Posterior vena cava (tissue), 2 donors: ENCODE measurements around the gene CRAT. TPM values are rescaled to one million over a fixed set of nuclear protein-coding genes. Genes with fewer than 3 reads are reported as not detected.

Experiments used
- total RNA-seq, 2 donors: library from RNA; stranded (reverse); fragmentation: NEBNext Ultra II Directional; extraction: Animal tissue kit (Norgen Biotek cat#: 25700); gene quantifications; one replicate each; pipeline ENCODE4 v1.2.1, GENCODE V29; 2021
- donor health status: DM: yes; HTN: yes; CAD: no.
- donor health status: DM: yes; HTN: yes; CAD: no.

The CRAT gene
- total RNA-seq, 2 donors from 2014 or later: 53.8 to 59.5 TPM

Other genes with a start within 250 kb of the CRAT start
- gene KYAT1, start 228.8 kb downstream of the CRAT start, total RNA-seq: 1 to 10 TPM; 5.1 to 5.5 TPM
- 10 to 100 TPM; 49.1 to 58.3 TPM for gene LRRC8A, start 228.7 kb downstream of the CRAT start, total RNA-seq
- 10 to 100 TPM; 11.4 to 24.8 TPM for gene PHYHD1, start 189.8 kb downstream of the CRAT start, total RNA-seq
- gene DOLK, start 163.2 kb downstream of the CRAT start, total RNA-seq: 1 to 10 TPM; 9.0 to 10.0 TPM
- gene NUP188, start 163.1 kb downstream of the CRAT start, total RNA-seq: 10 to 100 TPM; 33.2 to 34.1 TPM
- 10 to 100 TPM; 64.3 to 68.7 TPM for gene SH3GLB2, start 82.5 kb downstream of the CRAT start, total RNA-seq
- 10 to 100 TPM; 14.8 to 21.1 TPM for gene MIGA2, start 74.2 kb downstream of the CRAT start, total RNA-seq
- gene DOLPP1, start 29.7 kb downstream of the CRAT start, total RNA-seq: 1 to 10 TPM; 4.4 to 5.7 TPM
- gene PTPA, start 622 bp upstream of the CRAT start, total RNA-seq: 100 to 1,000 TPM in 1 of 2 donors, 10 to 100 TPM in 1; 82.4 to 100 TPM
- gene IER5L, start 67.5 kb upstream of the CRAT start, total RNA-seq: 10 to 100 TPM; 23.5 to 35.0 TPM